CD14-positive monocyte (primary cell): ENCODE results near the gene EML4. TPM values are rescaled to one million over a fixed set of nuclear protein-coding genes. Genes with fewer than 3 reads are reported as not detected.
A peak's percentile ranks its signal among the peaks of the same experiment; 100 is the strongest.

Experiments used
- DNase-seq, 3 donors: peaks; one replicate each; pipeline ENCODE4 v3.0.0-alpha.2; 2011 to 2022
- H2AFZ ChIP-seq: 2 replicates; pipeline ENCODE4 v1.6.0; 2012; ENCODE audit warnings: mild to moderate bottlenecking, low read depth, low read length, inconsistent platforms; ENCODE audit not compliant: insufficient read depth, poor library complexity, severe bottlenecking
- H3K27ac ChIP-seq, 2 donors: 1 replicate in 1 of 2; 2 replicates in 1 of 2; pipeline ENCODE4 v1.5.1; 2012 to 2013; ENCODE audit warnings: low read length in 2 of 2, control low read depth in 1 of 2, inconsistent platforms in 1 of 2, low read depth in 1 of 2, mild to moderate bottlenecking in 1 of 2
- H3K27me3 ChIP-seq, 2 donors: one replicate each; pipeline versions ENCODE4 v1.6.0 to v1.6.1; 2011 to 2013; ENCODE audit warnings: low read length in 2 of 2; ENCODE audit not compliant: control insufficient read depth in 2 of 2, insufficient read depth in 2 of 2
- H3K36me3 ChIP-seq, 2 donors: replicated peaks in 1 of 2; 1 replicate in 1 of 2; 2 replicates in 1 of 2; pipeline versions ENCODE4 v1.5.1 to v1.6.1; 2012 to 2013; ENCODE audit warnings: low read length in 2 of 2, control low read depth in 1 of 2, inconsistent platforms in 1 of 2, mild to moderate bottlenecking in 1 of 2; ENCODE audit not compliant: insufficient read depth in 2 of 2, control insufficient read depth in 1 of 2
- H3K4me1 ChIP-seq, 2 donors: 1 replicate in 1 of 2; 2 replicates in 1 of 2; pipeline versions ENCODE4 v1.5.1 to v1.6.1; 2012 to 2013; ENCODE audit warnings: low read length in 2 of 2, control low read depth in 1 of 2, inconsistent platforms in 1 of 2, mild to moderate bottlenecking in 1 of 2, moderate library complexity in 1 of 2; ENCODE audit not compliant: insufficient read depth in 2 of 2, control insufficient read depth in 1 of 2
- H3K4me2 ChIP-seq: replicated peaks from 2 replicates; pipeline ENCODE3; 2012; ENCODE audit warnings: low read length, moderate library complexity, mild to moderate bottlenecking; ENCODE audit not compliant: poor library complexity, severe bottlenecking; ENCODE audit errors: extremely low read depth
- H3K4me3 ChIP-seq, 3 experiments: fragments of 200-600 bp in 1 of 3; sonication (generic) in 1 of 3; replicated peaks in 1 of 3; 1 replicate in 2 of 3; 2 replicates in 1 of 3; pipeline ENCODE4 v1.5.1; 2011 to 2013; ENCODE audit warnings: low read length in 3 of 3, mild to moderate bottlenecking in 3 of 3, control low read depth in 2 of 3, low read depth in 2 of 3, inconsistent platforms in 1 of 3, moderate library complexity in 1 of 3
- H3K79me2 ChIP-seq: 2 replicates; pipeline ENCODE4 v1.6.0; 2012; ENCODE audit warnings: mild to moderate bottlenecking, control low read depth, inconsistent platforms, low read length, moderate library complexity; ENCODE audit not compliant: insufficient read depth
- H3K9ac ChIP-seq: 2 replicates; pipeline ENCODE4 v1.6.0; 2017; ENCODE audit warnings: low read length, mild to moderate bottlenecking; ENCODE audit not compliant: insufficient read depth, poor library complexity, severe bottlenecking
- H3K9me3 ChIP-seq, 2 donors: replicated peaks in 1 of 2; 1 replicate in 1 of 2; 2 replicates in 1 of 2; pipeline versions ENCODE4 v1.5.1 to v1.6.1; 2012 to 2013; ENCODE audit warnings: low read length in 2 of 2, control low read depth in 1 of 2; ENCODE audit not compliant: control insufficient read depth in 1 of 2, insufficient read depth in 1 of 2
- H4K20me1 ChIP-seq: 2 replicates; pipeline ENCODE4 v1.6.0; 2012; ENCODE audit warnings: mild to moderate bottlenecking, low read length, control low read depth, moderate library complexity; ENCODE audit not compliant: insufficient read depth
- H3K27ac Mint-ChIP-seq, 7 donors: one replicate each; pipeline ENCODE4 v1.8.0; 2020; ENCODE audit warnings: mild to moderate bottlenecking in 7 of 7, mixed read lengths in 7 of 7, moderate library complexity in 6 of 7, inconsistent platforms in 2 of 7
- H3K27me3 Mint-ChIP-seq, 3 donors: one replicate each; pipeline ENCODE4 v1.8.0; 2021 to 2022; ENCODE audit warnings: low read depth in 3 of 3, mild to moderate bottlenecking in 3 of 3, mixed read lengths in 3 of 3, moderate library complexity in 3 of 3, inconsistent platforms in 1 of 3
- H3K36me3 Mint-ChIP-seq, 2 donors: one replicate each; pipeline ENCODE4 v1.8.0; 2020; ENCODE audit warnings: mixed read lengths in 2 of 2, inconsistent platforms in 1 of 2, mild to moderate bottlenecking in 1 of 2
- H3K4me1 Mint-ChIP-seq: one replicate; pipeline ENCODE4 v1.8.0; 2020; ENCODE audit warnings: mild to moderate bottlenecking, mixed read lengths
- H3K4me3 Mint-ChIP-seq, 2 donors: one replicate each; pipeline ENCODE4 v1.8.0; 2020; ENCODE audit warnings: mild to moderate bottlenecking in 2 of 2, mixed read lengths in 2 of 2, moderate library complexity in 1 of 2
- H3K9me3 Mint-ChIP-seq, 7 donors: one replicate each; pipeline ENCODE4 v1.8.0; 2020 to 2022; ENCODE audit warnings: mixed read lengths in 7 of 7, mild to moderate bottlenecking in 6 of 7, moderate library complexity in 6 of 7, inconsistent platforms in 2 of 7
- CTCF ChIP-seq: fragments of 200-600 bp; IDR thresholded peaks from one replicate; pipeline ENCODE4 v1.8.0; 2022; ENCODE audit warnings: antibody characterized with exemption, mild to moderate bottlenecking
- WGBS: methylation state at CpG from one replicate; pipeline ENCODE4 v1.1.5; 2013; ENCODE audit warnings: missing lambda C conversion rate; ENCODE audit not compliant: insufficient coverage; 5-methylcytosine and 5-hydroxymethylcytosine counted together
- intact Hi-C, 2 donors: fragments of 100-400 bp; cut with micrococcal nuclease; formaldehyde crosslinking; loops; one replicate each; pipeline versions ENCODE4 v1.15.0 to v1.15.1; 2023
- polyA plus RNA-seq, 3 donors: library from polyadenylated mRNA; depleted of rRNA in 1 of 3; unstranded in 2 of 3; stranded (reverse) in 1 of 3; fragments of 300-500 nt in 2 of 3; fragments of >200 nt in 1 of 3; fragmentation: Illumina TruSeq in 2 of 3; gene quantifications; 1 replicate in 2 of 3; 2 replicates in 1 of 3; pipeline ENCODE4 v1.2.3, GENCODE V29; 2012 to 2021

Gene EML4
- polyA plus RNA-seq, 3 donors, result 11.5 to 24.3 (median 15.0) TPM

- H3K27me3 Mint-ChIP-seq, result peaks cover 0 to 3% (median 2%) of the 10 kb centered on the region in 3 donors
- intact Hi-C loops, result loop anchor here (5.0 kb wide), 1 partner anchor 102 kb away; no protein-coding TSS in a partner anchor
- H4K20me1 ChIP-seq, result peaks cover 85% of the 10 kb centered on the region
- H3K9me3 ChIP-seq, result no peaks in the 10 kb centered on the region
- peaks cover 84% of the 10 kb centered on the region for H3K79me2 ChIP-seq
- H3K9ac ChIP-seq, result no peak overlapping the region
- H3K4me1 ChIP-seq, result peaks cover 23 to 34% of the 10 kb centered on the region in 2 donors
- no peak for DNase-seq
- peaks cover 8 to 10% of the 10 kb centered on the region in 2 donors for H3K36me3 Mint-ChIP-seq
- H3K36me3 ChIP-seq, result no peaks in the 10 kb centered on the region
- H2AFZ ChIP-seq, result no peak overlapping the region
- no peaks in the 10 kb centered on the region for H3K27me3 ChIP-seq
- peaks cover 48% of the 10 kb centered on the region for H3K4me1 Mint-ChIP-seq
- no peak overlapping the region for H3K4me3 Mint-ChIP-seq
- no peak for TF ChIP-seq CTCF
- no peak overlapping the region for H3K4me2 ChIP-seq
- H3K27ac ChIP-seq, result no peak overlapping the region
- H3K9me3 Mint-ChIP-seq, result no peaks in the 10 kb centered on the region
- 94% methylated on average over 2 of the region's 2 CpGs for WGBS
- H3K27ac Mint-ChIP-seq, result no peak overlapping the region
- no peak overlapping the region for H3K4me3 ChIP-seq
Measured at GRCh38 chr2:42199002-42199401, 29.8 kb downstream of the EML4 start.

DNA sequence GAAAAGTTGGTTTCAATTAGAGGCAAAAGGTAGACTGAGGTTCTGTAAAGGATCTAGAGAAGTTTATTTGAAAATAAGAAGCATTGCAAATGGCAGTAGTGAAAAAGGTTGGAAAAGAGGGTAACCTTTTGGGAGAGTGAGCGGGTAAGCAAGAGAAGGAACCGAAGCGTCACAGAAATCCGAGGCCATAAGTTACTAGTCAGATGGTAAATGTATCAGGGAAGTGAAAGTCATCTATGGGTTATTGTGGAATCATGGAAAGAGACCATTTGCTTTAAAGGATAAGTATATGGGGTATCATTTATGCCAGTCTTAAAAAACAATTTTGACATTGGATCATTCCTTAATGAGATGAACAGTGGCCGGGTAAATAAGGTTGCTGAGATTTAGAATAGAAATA is 30.5 kb downstream of the EML4 start:
- H4K20me1 ChIP-seq, result peaks cover 86% of the 10 kb centered on the region
- H3K4me1 Mint-ChIP-seq, result peaks cover 41% of the 10 kb centered on the region
- WGBS, result 5% methylated on average over 4 of the region's 5 CpGs

More for the DNA sequence above, 30.5 kb downstream of the EML4 start:
- Histone ChIP-seq H3K79me2 (peaks cover 84% of the 10 kb centered on the region), H3K9me3 (no peaks in the 10 kb centered on the region), H3K27ac (no peak overlapping the region), H3K4me2 (no peak overlapping the region), H3K4me1 (peaks cover 19 to 28% of the 10 kb centered on the region in 2 donors), H3K9ac (no peak overlapping the region), H3K36me3 (no peaks in the 10 kb centered on the region), H2AFZ (no peak overlapping the region), H3K27me3 (no peaks in the 10 kb centered on the region), H3K4me3 (no peak overlapping the region)
- Mint-ChIP-seq H3K27me3 (peaks cover 0 to 3% (median 2%) of the 10 kb centered on the region in 3 donors), H3K27ac (peak overlapping the region in 1 of 7 donors; percentile 0), H3K4me3 (no peak overlapping the region), H3K9me3 (no peaks in the 10 kb centered on the region), H3K36me3 (peaks cover 8 to 10% of the 10 kb centered on the region in 2 donors)
- TF ChIP-seq CTCF, result no peak
- DNase-seq, result peak in 2 of 3 donors; percentile 16 to 18
- intact Hi-C loops, result loop anchor here (5.0 kb wide), 1 partner anchor 102 kb away; no protein-coding TSS in a partner anchor
